K562 (cell line): ENCODE measurements around the gene ZNF805. TPM values are rescaled to one million over a fixed set of nuclear protein-coding genes. Genes with fewer than 3 reads are reported as not detected.

ENCODE experiments used
- ARNT ChIP-seq, 2 experiments: fragments of 450-650 bp; IDR thresholded peaks; 2 replicates each; pipeline ENCODE4 v1.6.1; 2016; ENCODE audit warnings: mild to moderate bottlenecking in 1 of 2
- ETV1 ChIP-seq: fragments of 450-650 bp; conservative IDR thresholded peaks from 2 replicates; pipeline ENCODE4 v1.6.1; 2016; ENCODE audit warnings: missing genetic modification characterization, control low read depth, low read depth, missing compliant biosample characterization
- PHF20 ChIP-seq: fragments of 450-650 bp; IDR thresholded peaks from 2 replicates; pipeline ENCODE4 v1.6.1; 2018; ENCODE audit not compliant: partially characterized antibody
- SRF ChIP-seq, 2 experiments: fragments of 250-450, 450-650 bp in 1 of 2; sonication (Bioruptor Pico) in 1 of 2; sonication (generic) in 1 of 2; formaldehyde crosslinking; IDR thresholded peaks; 2 replicates each; pipeline versions ENCODE4 v1.5.0 to v1.5.1; 2020 to 2022; ENCODE audit warnings: mild to moderate bottlenecking in 1 of 2, missing genetic modification reagents in 1 of 2
- U2AF2 ChIP-seq: fragments of 200-400 bp; formaldehyde crosslinking; optimal IDR thresholded peaks from 2 replicates; pipeline ENCODE3; 2017; ENCODE audit warnings: low read depth, mild to moderate bottlenecking, low read length
- ZNF324 ChIP-seq: fragments of 250-450 bp; sonication (Bioruptor Pico); IDR thresholded peaks from 2 replicates; pipeline ENCODE4 v1.4.0; 2020; ENCODE audit warnings: mild to moderate bottlenecking
- polyA plus RNA-seq, 8 experiments: library from polyadenylated mRNA; depleted of rRNA in 4 of 8; stranded (reverse) in 5 of 8; unstranded in 3 of 8; fragments of >200 nt; fragmentation: Nextera tagmentation in 2 of 8; fragmentation: Illumina TruSeq in 1 of 8; extraction: Ambion mirVana in 2 of 8; extraction: Trizol in 1 of 8; gene quantifications; 2 replicates each; pipeline versions ENCODE4 v1.2.1 to v1.2.3, GENCODE V29; 2011 to 2014; ENCODE audit warnings: inconsistent platforms in 1 of 8, missing spikeins in 1 of 8
- total RNA-seq, 7 experiments: library from RNA; depleted of rRNA in 6 of 7; stranded (reverse); fragments of >200 nt in 6 of 7; fragmentation: Illumina TruSeq in 2 of 7; extraction: Trizol in 2 of 7; gene quantifications; 2 replicates each; pipeline versions ENCODE4 v1.2.1 to v1.2.3, GENCODE V29; 2011 to 2021; ENCODE audit warnings: low replicate concordance in 1 of 7
- TF ChIP-seq, protein P1 (sequence below): fragments of 250-450 bp; sonication (Bioruptor Pico); IDR thresholded peaks from 2 replicates; pipeline ENCODE4 v1.5.1; 2021; ENCODE audit warnings: mild to moderate bottlenecking
- TF ChIP-seq, protein P2 (sequence below), 2 experiments: fragments of 200-800 bp in 1 of 2; sonication (Bioruptor generic) in 1 of 2; sonication (generic) in 1 of 2; formaldehyde crosslinking in 1 of 2; IDR thresholded peaks in 1 of 2; conservative IDR thresholded peaks in 1 of 2; 2 replicates each; pipeline versions ENCODE4 v1.5.0 to v1.6.1; 2016 to 2020; ENCODE audit warnings: missing compliant biosample characterization in 1 of 2, missing genetic modification characterization in 1 of 2, missing genetic modification reagents in 1 of 2
- TF ChIP-seq, protein P3 (sequence below): fragments of 250-450 bp; sonication (Bioruptor Pico); IDR thresholded peaks from 2 replicates; pipeline ENCODE4 v1.4.0; 2020; ENCODE audit warnings: mild to moderate bottlenecking, moderate library complexity, borderline replicate concordance
- TF ChIP-seq, protein P4 (sequence below): sonication (generic); formaldehyde crosslinking; IDR thresholded peaks from 2 replicates; pipeline ENCODE4 v1.8.1; 2022; ENCODE audit warnings: missing genetic modification reagents

ZNF805 gene
- total and polyA plus RNA-seq, 9 of the 15 experiments (the other 6 are each of a cell fraction or from before 2014, with no cell fraction given), result 0.32 to 6.7 (median 3.9) TPM

DNA sequence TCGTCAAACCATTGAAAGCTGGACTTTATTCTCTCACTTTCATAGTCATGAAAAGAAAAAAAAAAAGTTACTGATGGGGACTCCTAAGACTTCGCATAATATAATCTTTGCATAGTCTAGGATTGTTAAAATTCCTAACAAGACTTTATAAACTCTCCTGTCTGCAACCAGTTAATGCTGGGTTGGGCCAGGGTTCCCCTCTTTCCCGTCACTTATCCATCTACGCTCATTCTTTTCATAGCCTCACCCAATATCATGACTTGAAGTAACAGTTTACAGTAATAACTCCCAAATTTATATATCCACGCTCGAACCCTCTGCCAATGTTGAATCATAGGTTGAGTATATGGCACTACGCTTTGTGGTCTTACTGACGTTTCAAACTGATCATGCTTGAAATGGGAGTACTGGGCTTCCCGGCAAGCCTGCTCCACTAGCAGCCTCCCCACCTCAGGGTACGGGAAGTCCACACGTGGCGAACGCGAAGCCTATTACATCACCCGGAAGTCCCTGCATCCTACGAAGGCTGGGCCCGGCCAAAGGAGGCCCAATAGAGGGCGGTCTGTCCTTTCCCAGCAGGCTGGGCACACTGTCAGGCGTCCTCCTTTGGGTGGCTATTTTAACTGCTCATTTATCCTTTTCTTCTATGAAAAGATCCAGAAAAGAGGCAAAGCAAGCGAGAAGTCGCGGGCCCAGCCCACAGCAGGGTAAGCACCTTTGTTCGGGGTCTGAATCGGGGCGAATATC is 39.2 kb downstream of the ZNF805 start (continued):
- TF ChIP-seq, protein P1, sequence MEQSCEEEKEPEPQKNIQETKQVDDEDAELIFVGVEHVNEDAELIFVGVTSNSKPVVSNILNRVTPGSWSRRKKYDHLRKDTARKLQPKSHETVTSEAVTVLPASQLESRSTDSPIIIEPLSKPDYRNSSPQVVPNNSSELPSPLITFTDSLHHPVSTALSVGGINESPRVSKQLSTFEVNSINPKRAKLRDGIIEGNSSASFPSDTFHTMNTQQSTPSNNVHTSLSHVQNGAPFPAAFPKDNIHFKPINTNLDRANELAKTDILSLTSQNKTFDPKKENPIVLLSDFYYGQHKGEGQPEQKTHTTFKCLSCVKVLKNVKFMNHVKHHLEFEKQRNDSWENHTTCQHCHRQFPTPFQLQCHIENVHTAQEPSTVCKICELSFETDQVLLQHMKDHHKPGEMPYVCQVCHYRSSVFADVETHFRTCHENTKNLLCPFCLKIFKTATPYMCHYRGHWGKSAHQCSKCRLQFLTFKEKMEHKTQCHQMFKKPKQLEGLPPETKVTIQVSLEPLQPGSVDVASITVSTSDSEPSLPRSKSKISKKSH (CRISPR knock-in tag), result no peak
- TF ChIP-seq, protein P2, sequence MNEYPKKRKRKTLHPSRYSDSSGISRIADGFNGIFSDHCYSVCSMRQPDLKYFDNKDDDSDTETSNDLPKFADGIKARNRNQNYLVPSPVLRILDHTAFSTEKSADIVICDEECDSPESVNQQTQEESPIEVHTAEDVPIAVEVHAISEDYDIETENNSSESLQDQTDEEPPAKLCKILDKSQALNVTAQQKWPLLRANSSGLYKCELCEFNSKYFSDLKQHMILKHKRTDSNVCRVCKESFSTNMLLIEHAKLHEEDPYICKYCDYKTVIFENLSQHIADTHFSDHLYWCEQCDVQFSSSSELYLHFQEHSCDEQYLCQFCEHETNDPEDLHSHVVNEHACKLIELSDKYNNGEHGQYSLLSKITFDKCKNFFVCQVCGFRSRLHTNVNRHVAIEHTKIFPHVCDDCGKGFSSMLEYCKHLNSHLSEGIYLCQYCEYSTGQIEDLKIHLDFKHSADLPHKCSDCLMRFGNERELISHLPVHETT (CRISPR knock-in tag; conservative IDR thresholded peaks at IDR 0.05 in 1 of 2, IDR thresholded peaks at IDR 0.05 in 1 of 2), result peak in 1 of 2 experiments; percentile 23; a peak in 2 of 4 replicates
- TF ChIP-seq SRF (CRISPR knock-in tag; IDR thresholded peaks at IDR 0.05), result peak in 1 of 2 experiments; percentile 78; a peak in 2 of 4 replicates
- peak; percentile 60 for TF ChIP-seq PHF20
- peak; percentile 88 for TF ChIP-seq ETV1
- TF ChIP-seq U2AF2, result no peak
- TF ChIP-seq ZNF324 (CRISPR knock-in tag), result no peak
- no peak; a peak in 1 of 4 replicates for TF ChIP-seq ARNT (IDR thresholded peaks at IDR 0.05)
- TF ChIP-seq, protein P3, sequence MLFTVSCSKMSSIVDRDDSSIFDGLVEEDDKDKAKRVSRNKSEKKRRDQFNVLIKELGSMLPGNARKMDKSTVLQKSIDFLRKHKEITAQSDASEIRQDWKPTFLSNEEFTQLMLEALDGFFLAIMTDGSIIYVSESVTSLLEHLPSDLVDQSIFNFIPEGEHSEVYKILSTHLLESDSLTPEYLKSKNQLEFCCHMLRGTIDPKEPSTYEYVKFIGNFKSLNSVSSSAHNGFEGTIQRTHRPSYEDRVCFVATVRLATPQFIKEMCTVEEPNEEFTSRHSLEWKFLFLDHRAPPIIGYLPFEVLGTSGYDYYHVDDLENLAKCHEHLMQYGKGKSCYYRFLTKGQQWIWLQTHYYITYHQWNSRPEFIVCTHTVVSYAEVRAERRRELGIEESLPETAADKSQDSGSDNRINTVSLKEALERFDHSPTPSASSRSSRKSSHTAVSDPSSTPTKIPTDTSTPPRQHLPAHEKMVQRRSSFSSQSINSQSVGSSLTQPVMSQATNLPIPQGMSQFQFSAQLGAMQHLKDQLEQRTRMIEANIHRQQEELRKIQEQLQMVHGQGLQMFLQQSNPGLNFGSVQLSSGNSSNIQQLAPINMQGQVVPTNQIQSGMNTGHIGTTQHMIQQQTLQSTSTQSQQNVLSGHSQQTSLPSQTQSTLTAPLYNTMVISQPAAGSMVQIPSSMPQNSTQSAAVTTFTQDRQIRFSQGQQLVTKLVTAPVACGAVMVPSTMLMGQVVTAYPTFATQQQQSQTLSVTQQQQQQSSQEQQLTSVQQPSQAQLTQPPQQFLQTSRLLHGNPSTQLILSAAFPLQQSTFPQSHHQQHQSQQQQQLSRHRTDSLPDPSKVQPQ (CRISPR knock-in tag), result no peak
- TF ChIP-seq, protein P4, sequence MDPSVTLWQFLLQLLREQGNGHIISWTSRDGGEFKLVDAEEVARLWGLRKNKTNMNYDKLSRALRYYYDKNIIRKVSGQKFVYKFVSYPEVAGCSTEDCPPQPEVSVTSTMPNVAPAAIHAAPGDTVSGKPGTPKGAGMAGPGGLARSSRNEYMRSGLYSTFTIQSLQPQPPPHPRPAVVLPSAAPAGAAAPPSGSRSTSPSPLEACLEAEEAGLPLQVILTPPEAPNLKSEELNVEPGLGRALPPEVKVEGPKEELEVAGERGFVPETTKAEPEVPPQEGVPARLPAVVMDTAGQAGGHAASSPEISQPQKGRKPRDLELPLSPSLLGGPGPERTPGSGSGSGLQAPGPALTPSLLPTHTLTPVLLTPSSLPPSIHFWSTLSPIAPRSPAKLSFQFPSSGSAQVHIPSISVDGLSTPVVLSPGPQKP (CRISPR knock-in tag), result no peak
- TF ChIP-seq, all 486 proteins: peak for 132
